GM19193 (cell line): Measurements from ENCODE around the gene TSG101.

Experiments
- POLR2A ChIP-seq: IDR thresholded peaks from 4 replicates; pipeline ENCODE4 v1.6.1; 2011; ENCODE audit not compliant: insufficient read depth, insufficient read length; ENCODE audit errors: extremely low read depth

Gene TSG101

GRCh38 chr11:18466402-18466801, 60.3 kb downstream of the TSG101 start:
- no peak for TF ChIP-seq POLR2A

- no peak for TF ChIP-seq POLR2A
These were observed 63.3 kb downstream of the TSG101 start for GRCh38 chr11:18463439-18463838.

GRCh38 chr11:18461909-18462308, 64.8 kb downstream of the TSG101 start:
- TF ChIP-seq POLR2A, result no peak

- no peak for TF ChIP-seq POLR2A
These were observed 67.1 kb downstream of the TSG101 start for GRCh38 chr11:18459634-18460033.

GRCh38 chr11:18457450-18457849, 69.3 kb downstream of the TSG101 start:
- no peak for TF ChIP-seq POLR2A

- no peak for TF ChIP-seq POLR2A
These were observed 70.9 kb downstream of the TSG101 start, which contains the start of gene LDHAL6A for GRCh38 chr11:18455686-18456372. LDHAL6A (plus strand) TSS chr11:18455856; CDS start chr11:18456681, 825 bp downstream.

- TF ChIP-seq POLR2A, result no peak
These were observed 73.8 kb downstream of the TSG101 start for GRCh38 chr11:18452927-18453326.

- no peak for TF ChIP-seq POLR2A
These were observed 77.5 kb downstream of the TSG101 start for GRCh38 chr11:18449251-18449650.

GRCh38 chr11:18438691-18439090, 88.1 kb downstream of the TSG101 start:
- no peak for TF ChIP-seq POLR2A
